Activated CD8-positive, alpha-beta memory T cell treated with anti-CD3 and anti-CD28 coated beads for 1 hour (primary cell): Measurements from ENCODE around the gene TFDP1.

Experiments
- DNase-seq, 2 donors: peaks; one replicate each; pipeline ENCODE4 v3.0.0-alpha.2; 2020; ENCODE audit warnings: low read depth in 1 of 2; ENCODE audit errors: extremely low read depth in 1 of 2

TFDP1 gene, protein sequence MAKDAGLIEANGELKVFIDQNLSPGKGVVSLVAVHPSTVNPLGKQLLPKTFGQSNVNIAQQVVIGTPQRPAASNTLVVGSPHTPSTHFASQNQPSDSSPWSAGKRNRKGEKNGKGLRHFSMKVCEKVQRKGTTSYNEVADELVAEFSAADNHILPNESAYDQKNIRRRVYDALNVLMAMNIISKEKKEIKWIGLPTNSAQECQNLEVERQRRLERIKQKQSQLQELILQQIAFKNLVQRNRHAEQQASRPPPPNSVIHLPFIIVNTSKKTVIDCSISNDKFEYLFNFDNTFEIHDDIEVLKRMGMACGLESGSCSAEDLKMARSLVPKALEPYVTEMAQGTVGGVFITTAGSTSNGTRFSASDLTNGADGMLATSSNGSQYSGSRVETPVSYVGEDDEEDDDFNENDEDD

DNA sequence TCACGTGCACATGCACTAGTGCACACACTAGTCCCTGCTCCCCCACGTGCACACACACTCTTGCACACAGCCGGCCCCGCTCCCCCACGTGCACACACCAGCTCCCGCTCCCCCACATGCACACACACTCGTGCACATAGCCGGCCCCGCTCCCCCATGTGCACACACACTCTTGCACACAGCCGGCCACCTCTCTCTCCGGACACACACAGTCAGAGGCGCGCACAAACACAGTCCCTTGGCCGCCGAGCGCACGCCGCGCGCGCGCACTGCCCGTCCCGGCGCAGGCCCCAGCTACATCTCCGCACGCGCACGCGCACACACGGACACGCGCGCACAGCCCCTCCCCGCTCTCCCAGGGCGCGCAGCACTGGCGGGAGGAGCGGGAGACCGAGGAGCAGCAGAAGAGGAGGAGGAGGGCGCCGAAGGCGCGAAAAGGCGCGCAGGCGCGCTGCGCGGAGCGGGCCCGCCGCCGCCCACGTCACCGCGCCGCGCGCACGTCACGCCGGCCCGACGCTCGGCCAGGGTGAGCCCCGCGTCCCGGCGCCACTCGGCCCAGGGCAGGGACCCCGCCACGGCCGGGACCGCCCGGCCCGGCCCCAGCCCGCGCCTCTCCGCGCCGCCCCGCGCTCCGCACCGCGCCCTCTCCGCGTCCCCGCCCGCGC is at the start of gene TFDP1:
TSS of gene TFDP1 (plus strand) at position 549 of the 665 bp plus-strand sequence. CDS start 1,085 bp downstream, outside the sequence.
- peak in 1 of 2 donors; percentile 11 for DNase-seq

DNA sequence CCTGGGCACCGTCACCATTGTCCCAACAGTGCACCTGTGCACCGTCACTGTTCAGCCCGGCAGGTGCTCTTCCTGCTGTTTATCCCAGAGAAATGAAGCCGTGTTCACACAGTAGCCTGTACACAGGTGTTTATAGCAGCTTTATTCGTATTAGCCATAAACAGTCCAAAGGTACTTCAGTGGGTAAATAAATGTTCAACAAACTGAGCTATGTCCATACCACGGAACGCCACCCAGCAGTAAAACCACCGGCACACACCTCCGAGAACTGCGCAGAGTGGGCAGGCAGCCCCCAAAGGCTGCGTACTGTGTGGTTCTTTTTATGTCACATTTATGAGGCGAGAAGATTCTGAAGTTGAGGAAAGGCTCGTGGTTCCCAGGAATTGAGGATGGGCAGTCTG is 49.2 kb upstream of the TFDP1 start:
- DNase-seq = no peak

DNA sequence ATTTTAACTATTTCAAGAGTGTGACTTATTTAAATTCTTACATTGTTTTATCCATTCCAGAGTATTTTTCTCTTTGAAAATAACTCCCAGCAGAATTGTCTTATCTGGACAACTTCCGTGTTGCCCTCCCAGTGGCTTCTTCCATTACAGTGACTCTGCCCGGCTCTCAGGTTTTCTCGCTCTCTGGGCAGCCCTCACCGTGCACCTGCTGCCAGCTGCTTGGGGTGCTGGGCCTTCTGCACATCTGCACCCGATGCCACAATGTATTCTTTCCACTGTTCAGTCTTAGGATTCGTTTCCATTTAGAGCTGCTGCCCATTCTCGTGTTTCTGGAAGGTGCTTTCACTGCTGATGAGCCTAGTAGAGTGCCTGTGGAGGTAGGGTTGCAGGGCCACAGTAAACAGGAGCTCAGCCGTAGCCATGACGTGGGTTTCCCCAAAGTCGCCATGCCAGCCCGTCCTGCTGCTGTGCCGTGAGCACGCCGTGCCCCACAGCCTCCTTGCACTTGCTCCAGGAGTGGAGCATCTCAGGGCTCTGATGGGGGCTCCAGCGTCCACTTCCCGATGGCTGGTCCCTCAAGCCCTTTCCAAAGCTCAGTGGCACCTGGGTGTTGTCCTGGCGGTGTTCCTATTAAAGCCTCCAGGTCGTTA is 48.0 kb upstream of the TFDP1 start:
- DNase-seq = no peak

DNA sequence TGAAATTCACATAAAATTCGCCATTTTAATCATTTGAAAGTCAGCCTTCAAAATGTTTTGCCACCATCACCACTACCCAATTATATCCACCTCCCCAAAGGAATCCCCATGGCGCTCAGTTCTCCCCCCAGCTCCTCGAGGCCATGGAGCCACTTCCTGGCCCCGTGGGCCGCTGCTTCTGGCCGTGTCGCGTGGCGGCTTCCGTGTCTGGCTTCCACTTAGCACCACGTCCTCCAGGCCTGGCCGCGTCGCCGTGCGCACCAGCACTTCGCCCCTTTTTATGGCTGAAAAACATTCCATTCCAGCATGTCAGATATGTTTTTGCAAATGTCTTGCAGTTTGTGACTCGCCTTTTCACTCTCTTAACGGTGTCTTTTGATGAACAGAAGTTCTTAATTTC is 47.3 kb upstream of the TFDP1 start:
- no peak for DNase-seq

DNA sequence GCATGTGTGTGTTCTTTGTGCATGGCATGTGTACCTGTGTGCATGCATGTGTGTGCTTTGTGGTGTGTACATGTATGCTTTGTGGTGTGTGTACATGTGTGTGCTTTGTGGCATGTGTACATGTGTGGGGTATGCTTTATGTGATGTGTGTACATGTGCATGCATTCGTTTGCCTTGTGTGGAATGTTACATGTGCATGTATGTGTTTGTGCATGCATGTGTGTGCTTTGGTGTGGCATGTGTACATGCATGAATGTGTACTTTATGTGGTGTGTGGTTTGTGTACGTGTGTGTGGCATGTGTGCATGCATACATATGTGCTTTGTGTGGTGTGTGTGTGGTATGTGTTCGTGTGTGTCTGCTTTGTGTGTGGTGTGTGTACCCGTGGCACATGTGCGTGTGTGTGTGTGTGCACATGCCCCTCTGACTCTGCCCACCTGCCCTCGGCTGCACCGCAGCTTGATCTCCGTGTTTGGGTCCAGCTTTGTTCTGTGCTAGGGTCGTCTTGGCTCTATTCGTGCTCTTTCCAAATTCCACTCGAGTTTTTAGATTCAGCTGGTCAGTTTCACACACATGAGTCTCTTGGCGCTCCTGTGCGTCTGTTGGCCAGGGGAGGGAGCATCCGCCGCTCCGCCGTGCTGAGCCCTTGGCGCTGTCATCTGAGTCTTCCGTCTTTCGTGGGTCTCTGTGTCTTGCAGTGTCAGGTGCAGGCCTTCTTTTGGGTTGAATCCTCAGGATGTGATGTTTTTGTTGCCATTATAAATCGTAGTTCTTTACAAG is 46.5 kb upstream of the TFDP1 start:
- DNase-seq = no peak

DNA sequence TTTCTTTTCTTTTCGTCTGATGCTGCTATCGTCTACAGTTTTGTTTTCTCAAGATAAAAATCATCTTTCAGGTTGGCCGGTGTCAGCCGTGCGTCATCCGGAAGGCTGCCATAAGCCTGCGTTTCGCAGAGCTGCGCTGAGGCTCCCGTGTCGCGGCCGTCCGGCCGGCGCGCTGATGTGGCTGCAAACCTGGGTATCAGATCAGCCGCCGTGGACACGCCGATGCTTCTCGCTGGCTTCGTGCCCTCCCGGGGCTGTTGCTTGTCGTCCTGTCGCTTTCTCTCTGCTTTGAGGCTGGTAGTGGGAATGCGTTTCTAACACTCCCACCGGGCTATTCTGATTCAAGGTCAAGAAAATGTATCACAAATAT is 45.9 kb upstream of the TFDP1 start:
- no peak for DNase-seq

DNA sequence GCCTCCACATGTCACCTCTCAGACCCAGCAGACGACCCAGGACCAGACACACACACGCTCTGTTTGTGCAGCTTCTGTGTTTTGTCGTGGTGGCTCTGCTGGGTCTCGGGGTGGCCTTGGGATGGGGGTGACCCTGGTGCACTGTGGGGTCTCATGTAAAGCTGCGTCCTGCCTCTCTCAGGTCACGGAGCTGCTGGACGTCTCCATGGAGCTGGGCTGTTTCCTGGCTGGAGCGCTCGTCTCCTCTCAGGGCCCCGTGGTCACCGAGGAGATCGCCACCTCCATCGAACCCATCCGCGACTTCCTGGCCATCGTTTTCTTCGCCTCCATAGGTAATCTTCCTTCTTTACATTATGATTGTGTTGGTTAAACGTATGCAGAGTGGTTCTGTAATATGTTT is 45.4 kb upstream of the TFDP1 start:
- no peak for DNase-seq

DNA sequence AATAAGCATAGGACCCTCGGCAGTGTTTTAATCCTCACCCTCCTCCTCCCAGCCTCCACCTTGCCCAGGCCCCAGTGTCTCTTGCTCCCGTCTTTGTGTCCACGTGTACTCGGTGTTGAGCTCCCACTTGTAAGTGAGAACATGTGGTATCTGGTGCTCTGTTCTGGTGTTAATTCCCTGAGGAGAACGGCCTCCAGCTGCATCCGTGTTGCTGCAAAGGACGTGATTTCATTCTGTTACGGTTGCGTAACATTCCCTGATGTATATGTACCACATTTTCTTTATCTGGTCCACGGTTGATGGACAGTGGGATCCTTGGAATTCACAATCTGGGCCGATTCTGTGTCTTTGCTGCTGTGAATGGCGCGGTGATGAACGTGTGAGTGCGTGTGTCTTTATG is 44.7 kb upstream of the TFDP1 start:
- no peak for DNase-seq

DNA sequence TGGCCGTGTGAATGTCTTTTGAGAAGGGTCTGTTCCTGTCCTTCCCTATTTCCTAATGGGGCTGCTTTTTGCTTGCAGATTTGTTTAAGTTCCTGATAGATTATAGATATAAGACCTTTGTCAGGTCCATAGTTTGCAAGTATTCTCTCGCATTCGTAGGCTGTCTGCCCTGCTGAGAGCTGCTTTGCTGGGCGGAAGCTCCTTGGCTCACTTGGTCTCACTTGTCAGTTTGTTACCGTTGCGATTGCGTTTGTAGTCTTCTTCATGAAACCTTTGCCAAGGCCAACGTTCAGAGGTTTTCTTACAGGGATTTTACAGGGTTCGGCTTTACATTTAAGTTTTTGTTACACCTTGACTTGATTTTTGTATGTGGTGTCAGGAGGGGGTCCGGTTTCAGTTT is 44.0 kb upstream of the TFDP1 start:
- DNase-seq = no peak

DNA sequence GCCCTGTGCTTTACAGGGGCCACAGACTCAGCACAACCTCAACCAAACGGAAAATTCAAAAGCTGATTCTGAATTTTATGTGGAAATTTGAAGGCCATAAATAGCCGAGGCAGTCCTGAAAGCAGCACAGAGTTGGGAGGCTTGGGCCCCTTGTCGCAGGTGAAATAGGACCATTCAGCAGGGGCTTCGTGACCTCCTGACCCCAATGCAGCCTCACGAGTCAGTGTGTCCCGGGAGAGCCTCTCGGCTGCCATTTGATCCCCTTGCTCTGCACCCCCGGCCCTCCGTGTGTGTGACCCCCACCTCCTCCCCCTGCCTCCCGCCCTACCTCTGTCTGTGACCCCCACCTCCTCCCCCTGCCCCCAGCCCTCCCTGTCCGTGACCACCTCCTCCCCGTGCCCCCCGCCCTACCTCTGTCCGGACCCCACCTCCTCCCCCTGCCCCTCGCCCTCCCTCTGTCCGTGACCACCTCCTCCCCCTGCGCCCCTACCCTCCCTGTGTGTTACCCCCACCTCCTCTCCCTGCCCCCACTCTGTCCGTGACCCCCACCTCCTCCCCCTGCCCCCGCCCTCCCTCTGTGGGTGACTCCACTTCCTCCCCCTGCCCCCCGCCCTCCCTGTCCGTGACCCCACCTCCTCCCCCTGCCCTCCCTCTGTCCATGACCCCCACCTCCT is 41.7 kb upstream of the TFDP1 start:
- DNase-seq = no peak

DNA sequence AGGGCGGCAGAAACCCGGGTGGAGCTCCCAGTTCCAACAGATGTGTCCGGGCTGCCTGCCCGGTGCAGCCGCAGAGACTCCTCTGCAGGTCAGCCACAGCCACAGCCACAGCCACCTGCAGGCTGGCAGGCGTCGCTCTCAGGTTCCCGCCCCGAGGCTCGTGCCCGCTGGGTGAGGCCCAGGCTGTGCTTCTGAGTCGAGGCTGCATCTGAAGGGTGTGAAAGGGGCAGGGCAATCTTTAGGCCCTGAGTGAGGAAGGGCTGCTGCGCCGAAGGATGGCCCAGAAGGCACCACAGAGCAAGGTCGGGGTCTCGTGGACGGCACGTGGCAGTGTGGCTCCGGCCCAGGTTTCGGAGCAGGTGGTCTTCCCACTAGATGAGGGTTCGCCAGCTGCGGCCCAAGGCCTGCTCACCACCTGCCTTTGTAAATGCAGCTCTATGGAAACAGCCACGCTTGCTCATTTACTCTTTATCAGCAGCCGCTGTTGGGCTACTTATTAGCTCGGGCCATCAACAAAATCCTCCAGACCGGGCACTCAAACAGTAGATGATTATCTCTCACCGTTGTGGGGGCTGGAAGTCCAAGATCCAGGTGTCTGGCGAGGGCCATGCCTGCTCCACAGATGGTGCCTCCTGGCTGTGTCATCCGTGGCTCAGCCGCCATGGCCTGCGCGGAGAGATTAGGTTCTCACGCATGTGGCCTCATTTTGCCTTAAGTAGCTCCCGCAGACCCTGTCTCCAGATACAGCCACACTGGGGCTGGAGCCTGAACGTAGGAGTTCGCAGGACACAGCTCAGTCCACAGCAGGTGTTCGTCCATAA is 40.3 kb upstream of the TFDP1 start:
- no peak for DNase-seq

DNA sequence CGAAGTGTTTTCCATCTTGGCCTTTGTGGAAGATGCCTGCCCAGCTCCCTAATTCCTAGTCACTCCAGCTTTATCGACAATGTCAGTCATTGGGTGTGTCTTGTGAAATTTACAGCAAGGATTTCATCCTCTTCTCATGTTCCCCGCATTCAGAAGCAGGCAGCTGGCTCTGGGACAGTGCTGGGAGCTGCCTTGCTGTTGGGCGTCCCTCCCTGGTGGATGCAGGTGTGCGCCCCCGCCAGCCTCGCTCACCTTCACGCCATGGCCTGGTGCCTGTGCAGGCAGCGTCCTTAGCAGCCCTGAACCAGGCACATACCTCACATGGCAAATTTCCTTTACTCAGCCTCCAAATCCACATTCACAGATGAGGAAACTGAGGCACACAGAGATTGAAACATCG is 39.7 kb upstream of the TFDP1 start:
- DNase-seq = no peak

DNA sequence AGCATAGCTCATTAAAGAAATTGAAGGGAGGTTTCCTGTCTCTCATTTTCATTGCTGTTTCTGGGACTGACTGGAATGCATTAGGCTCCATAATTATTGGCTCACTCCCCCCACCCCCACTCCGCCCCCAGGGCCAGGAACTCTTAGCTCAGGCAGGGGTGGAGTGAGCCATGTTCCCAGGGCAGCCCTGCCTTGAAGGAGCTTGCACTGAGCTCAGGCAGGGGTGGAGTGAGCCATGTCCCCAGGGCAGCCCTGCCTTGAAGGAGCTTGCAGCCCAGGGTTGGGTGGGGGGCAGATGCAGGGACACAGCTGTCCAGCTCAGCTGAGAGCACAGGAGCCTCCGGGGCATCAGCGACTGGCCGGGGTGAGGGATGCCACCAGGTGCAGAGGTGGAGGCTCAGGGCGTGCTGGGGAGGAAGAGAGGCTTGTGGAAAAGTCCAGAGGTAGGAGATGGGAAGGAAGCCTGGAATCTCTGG is 39.1 kb upstream of the TFDP1 start:
- no peak for DNase-seq

DNA sequence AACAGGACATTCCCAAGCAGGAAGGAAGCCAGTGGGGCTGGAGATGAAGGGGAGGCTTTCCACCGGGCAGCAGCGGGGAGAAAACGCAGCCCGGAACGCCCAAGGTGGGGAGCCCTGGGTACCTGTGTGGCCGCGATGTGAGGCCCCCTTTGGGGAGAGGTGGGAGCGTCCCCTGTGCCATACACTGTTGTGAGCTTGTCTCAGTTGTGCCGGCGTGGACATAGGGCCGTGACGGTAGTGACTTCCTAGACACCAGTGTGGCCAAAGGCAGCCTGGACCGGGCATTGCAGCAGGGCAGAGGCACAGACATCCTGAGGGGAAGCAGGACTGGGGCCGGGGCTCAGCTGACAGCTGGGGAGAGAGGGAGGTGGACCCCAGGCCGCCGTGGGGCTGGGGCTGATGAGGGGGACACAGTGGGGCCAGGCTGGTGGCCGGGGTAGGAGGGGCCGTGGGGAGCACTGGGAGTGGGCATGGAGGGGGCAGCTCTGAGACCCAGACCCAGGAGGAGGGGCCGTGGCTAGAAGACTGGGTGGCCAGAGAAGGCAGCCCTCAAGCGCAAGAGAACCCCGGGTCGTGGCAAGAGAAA is 38.5 kb upstream of the TFDP1 start:
- no peak for DNase-seq

DNA sequence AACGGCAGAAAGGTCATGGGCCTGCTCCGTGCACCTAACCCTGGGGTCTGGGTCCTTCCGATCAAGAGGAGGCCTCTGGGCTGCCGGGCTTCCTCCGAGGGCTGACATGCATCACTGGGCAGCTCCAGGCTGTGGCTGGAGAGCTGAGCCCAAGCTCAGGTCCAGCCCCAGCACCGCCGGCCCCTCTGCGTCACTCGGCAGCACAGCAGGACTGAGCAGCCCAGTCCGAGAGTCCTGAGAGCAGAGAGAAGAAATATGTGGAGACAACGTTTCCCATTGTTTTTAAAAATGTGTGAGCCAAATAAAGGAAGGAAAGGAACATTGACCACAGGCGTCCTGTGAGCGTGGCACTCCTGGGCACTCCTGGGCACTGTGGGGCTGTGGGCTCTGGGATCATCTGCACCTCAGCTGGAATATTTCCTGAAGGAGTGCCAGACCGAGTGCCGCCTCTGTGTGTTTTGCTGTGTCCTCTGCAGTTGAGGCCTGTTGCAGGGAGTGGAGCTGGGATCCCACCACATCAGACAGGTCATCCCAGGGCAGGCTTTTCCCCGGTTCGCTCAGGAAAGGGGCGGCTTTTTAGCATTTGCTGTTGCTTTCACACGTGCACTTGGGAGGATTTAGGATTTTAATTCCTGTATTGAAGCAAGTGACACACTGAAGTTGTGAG is 37.8 kb upstream of the TFDP1 start:
- DNase-seq = no peak

DNA sequence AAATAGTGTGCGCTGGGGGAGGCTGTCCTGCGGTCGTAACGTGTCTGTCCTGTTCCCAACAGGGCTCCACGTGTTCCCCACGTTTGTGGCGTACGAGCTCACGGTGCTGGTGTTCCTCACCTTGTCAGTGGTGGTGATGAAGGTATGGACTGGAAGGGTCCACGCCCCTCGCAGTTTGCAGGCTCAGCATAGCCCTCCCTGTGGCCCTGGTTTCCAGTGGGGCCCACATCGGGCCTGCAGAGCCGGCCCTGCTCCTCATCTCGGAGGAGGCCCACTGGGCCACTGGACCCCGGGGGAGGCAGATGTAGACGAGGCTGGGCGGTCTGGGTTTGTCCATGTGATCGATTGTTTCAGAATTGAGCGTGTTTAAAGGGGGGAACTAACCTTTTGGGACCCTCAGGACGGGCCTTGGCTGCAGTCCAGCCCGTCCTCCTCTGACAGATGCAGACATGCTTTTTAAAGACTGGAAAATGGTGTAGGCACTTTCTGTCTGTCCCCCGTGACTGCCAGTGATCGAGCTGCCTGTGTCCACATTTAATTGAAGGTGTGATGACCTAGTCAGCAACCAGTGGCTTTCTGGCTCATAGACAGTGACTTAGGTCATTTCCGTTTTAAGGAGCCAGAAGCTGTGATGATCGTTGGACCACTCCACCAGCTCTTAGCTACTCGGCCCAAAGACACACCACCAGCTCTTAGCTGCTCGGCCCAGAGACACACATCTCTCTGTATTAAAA is 37.1 kb upstream of the TFDP1 start:
- DNase-seq = no peak

DNA sequence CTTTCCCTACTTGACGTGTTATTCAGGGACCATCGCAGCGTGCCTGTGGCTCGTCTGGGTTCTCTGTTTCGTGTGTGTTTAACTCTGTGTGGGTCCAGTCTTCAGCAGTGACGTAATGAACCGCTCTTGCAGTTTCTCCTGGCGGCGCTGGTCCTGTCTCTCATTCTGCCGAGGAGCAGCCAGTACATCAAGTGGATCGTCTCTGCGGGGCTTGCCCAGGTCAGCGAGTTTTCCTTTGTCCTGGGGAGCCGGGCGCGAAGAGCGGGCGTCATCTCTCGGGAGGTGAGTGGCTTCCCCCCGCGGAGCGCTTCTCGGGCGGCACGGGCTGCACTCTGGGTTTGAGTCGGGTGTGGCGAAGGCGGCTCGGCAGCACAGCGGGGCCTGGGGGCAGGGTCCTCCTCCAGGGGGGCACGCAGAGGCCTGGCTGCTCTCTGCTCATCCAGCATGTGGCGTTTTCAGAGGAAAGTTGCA is 36.3 kb upstream of the TFDP1 start:
- no peak for DNase-seq
